ENCODE results near the gene E4F1. TPM values are rescaled to one million over a fixed set of nuclear protein-coding genes. Genes with fewer than 3 reads are reported as not detected.

The E4F1 gene
- total RNA-seq, 2 experiments from 2014 or later = 31.8 to 33.8 TPM

- Mint-ChIP-seq H3K27ac (no peak overlapping the region), H3K4me3 (peak overlapping the region; percentile 75), H3K27me3 (peaks cover 27% of the 10 kb centered on the region), H3K36me3 (ENCODE audit: low read depth) (no peaks in the 10 kb centered on the region), H3K4me1 (ENCODE audit: low read depth) (peaks cover 10% of the 10 kb centered on the region), H3K9me3 (no peaks in the 10 kb centered on the region)
- peak; percentile 15 for ATAC-seq (ENCODE audit: poor library complexity)
- H3K27me3 ChIP-seq (ENCODE audit: control insufficient read depth in 1 of 2, insufficient read depth in 2 of 2, low read length in 2 of 2) = peaks cover 31% of the 10 kb centered on the region in 2 experiments
- CTCF ChIA-PET = interaction anchor here (0.9 to 2.0 kb wide), 10 partner anchors 9 to 305 kb away, joined by 3 to 17 read pairs (median 3); partner anchors contain the start of genes ABCA3, ECI1 and MLST8
- no peaks in the 10 kb centered on the region for H3K36me3 ChIP-seq (ENCODE audit: insufficient read depth, low read length)
- intact Hi-C loops (cut with DNase I, micrococcal nuclease) = loop anchor here (1.0 to 10.0 kb wide), 5 partner anchors 57 to 306 kb away; partner anchors contain the start of gene CCNF (in 1 of the 2)
- peaks cover 0 to 16% of the 10 kb centered on the region in 2 experiments for H3K9me3 ChIP-seq (ENCODE audit: control insufficient read depth in 1 of 2, insufficient read depth in 1 of 2, low read length in 2 of 2)
- H3K27ac ChIP-seq (ENCODE audit: low read depth in 1 of 2, low read length in 2 of 2) = no peak overlapping the region
- TF ChIP-seq, protein P1, sequence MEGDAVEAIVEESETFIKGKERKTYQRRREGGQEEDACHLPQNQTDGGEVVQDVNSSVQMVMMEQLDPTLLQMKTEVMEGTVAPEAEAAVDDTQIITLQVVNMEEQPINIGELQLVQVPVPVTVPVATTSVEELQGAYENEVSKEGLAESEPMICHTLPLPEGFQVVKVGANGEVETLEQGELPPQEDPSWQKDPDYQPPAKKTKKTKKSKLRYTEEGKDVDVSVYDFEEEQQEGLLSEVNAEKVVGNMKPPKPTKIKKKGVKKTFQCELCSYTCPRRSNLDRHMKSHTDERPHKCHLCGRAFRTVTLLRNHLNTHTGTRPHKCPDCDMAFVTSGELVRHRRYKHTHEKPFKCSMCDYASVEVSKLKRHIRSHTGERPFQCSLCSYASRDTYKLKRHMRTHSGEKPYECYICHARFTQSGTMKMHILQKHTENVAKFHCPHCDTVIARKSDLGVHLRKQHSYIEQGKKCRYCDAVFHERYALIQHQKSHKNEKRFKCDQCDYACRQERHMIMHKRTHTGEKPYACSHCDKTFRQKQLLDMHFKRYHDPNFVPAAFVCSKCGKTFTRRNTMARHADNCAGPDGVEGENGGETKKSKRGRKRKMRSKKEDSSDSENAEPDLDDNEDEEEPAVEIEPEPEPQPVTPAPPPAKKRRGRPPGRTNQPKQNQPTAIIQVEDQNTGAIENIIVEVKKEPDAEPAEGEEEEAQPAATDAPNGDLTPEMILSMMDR (IDR thresholded peaks at IDR 0.05) = no peak
- POLR2A ChIA-PET = interaction anchor here (1.0 to 2.4 kb wide), 5 partner anchors 19 to 319 kb away, joined by 4 to 11 read pairs (median 9); partner anchors contain the start of genes ATP6V0C, ECI1, PGP and TRAF7
- no peak overlapping the region for H3K4me3 ChIP-seq (ENCODE audit: low read length)
- peaks cover 20% of the 10 kb centered on the region for H3K4me1 ChIP-seq (ENCODE audit: insufficient read depth, low read length)
- DNase-seq = peak in 1 of 14 experiments; percentile 25
These were observed 27.8 kb upstream of the E4F1 start for GRCh38 chr16:2195322-2196161.

DNA sequence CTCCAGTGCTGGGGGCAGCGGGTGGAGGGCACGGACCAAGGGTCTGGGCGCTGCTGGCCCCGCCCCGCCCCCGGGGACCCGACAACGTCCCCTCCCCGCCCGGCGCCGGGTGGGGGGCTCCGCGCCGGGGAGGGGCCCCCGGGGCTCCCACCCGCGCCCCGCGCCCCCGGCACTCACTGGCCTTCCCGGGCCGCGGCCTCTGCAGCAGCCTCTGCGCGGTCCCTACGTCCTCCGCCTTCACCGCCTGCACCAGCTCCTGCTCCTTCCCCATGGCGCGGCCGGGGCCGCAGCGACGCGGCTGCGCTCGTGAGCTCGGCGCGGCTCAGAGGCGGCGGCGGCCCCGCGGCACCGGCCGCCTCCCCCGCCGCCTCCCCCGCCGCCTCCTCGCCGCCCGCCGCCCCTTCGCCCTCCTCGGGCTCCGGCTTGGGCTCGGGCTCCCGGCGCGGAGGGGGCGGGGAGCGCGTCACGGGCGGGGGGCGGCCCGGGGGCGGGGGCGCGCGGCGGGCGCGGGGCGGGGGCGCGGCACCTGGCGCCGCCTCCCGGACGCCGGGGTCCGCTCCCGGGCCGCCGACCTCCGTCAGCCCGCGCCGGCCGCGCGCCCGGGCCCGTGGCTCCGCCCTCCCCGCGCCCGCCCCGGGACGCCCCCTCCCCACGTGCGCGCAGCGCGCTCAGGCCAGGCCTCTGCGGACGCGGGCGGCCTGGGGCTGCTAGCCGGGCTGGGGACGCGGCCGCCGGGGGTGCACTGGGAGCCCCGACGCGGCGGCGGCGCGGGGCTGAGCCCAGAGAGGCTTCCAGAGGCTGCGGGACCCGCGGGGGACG is 27.0 kb upstream of the E4F1 start, which contains the start of gene CASKIN1:
TSS of gene CASKIN1 (minus strand) at position 444 of the 819 bp plus-strand sequence. CDS start at position 271, 173 bp downstream.
- Mint-ChIP-seq H3K4me1 (ENCODE audit: low read depth) (peaks cover 10% of the 10 kb centered on the region), H3K36me3 (ENCODE audit: low read depth) (no peaks in the 10 kb centered on the region), H3K9me3 (no peaks in the 10 kb centered on the region), H3K4me3 (peak within 1 kb of the TSS; percentile 30), H3K27me3 (peaks cover 27% of the 10 kb centered on the region), H3K27ac (no peak within 1 kb of the TSS)
- no peak within 1 kb of the TSS for H3K27ac ChIP-seq (ENCODE audit: low read depth in 1 of 2, low read length in 2 of 2)
- TF ChIP-seq, protein P1 (IDR thresholded peaks at IDR 0.05) = no peak
- DNase-seq (peak in 3 of 14 experiments; percentile 21 to 61 (median 58)), ATAC-seq (ENCODE audit: poor library complexity) (peak; percentile 50)
- intact Hi-C loops (cut with DNase I, micrococcal nuclease) = loop anchor here in 1 of 2 experiments (5.0 to 10.0 kb wide), 3 partner anchors 138 to 291 kb away; partner anchors contain the start of gene CCNF
- H3K4me1 ChIP-seq (ENCODE audit: insufficient read depth, low read length) = peaks cover 20% of the 10 kb centered on the region
- H3K36me3 ChIP-seq (ENCODE audit: insufficient read depth, low read length) = no peaks in the 10 kb centered on the region
- ChIA-PET CTCF (no interaction called here), POLR2A (interaction anchor here (0.7 to 2.4 kb wide), 2 partner anchors 18 kb away, joined by 3 to 11 read pairs; partner anchors contain the start of gene PGP)
- peaks cover 0 to 16% of the 10 kb centered on the region in 2 experiments for H3K9me3 ChIP-seq (ENCODE audit: control insufficient read depth in 1 of 2, insufficient read depth in 1 of 2, low read length in 2 of 2)
- H3K27me3 ChIP-seq (ENCODE audit: control insufficient read depth in 1 of 2, insufficient read depth in 2 of 2, low read length in 2 of 2) = peaks cover 31% of the 10 kb centered on the region in 2 experiments
- H3K4me3 ChIP-seq (ENCODE audit: low read length) = no peak within 1 kb of the TSS

- Mint-ChIP-seq H3K4me3 (peak overlapping the region; percentile 30), H3K36me3 (ENCODE audit: low read depth) (no peaks in the 10 kb centered on the region), H3K4me1 (ENCODE audit: low read depth) (peaks cover 10% of the 10 kb centered on the region), H3K27ac (no peak overlapping the region), H3K9me3 (no peaks in the 10 kb centered on the region), H3K27me3 (peaks cover 27% of the 10 kb centered on the region)
- H3K4me3 ChIP-seq (ENCODE audit: low read length) = no peak overlapping the region
- CTCF ChIA-PET = no interaction called here
- no peak overlapping the region for H3K27ac ChIP-seq (ENCODE audit: low read depth in 1 of 2, low read length in 2 of 2)
- ATAC-seq (ENCODE audit: poor library complexity) (no peak), DNase-seq (no peak)
- H3K36me3 ChIP-seq (ENCODE audit: insufficient read depth, low read length) = no peaks in the 10 kb centered on the region
- H3K27me3 ChIP-seq (ENCODE audit: control insufficient read depth in 1 of 2, insufficient read depth in 2 of 2, low read length in 2 of 2) = peaks cover 31% of the 10 kb centered on the region in 2 experiments
- peaks cover 0 to 16% of the 10 kb centered on the region in 2 experiments for H3K9me3 ChIP-seq (ENCODE audit: control insufficient read depth in 1 of 2, insufficient read depth in 1 of 2, low read length in 2 of 2)
- POLR2A ChIA-PET = interaction anchor here (0.7 kb wide), 1 partner anchor 18 kb away, joined by 3 read pairs; the partner anchor contains the start of gene PGP
- TF ChIP-seq, protein P1 (IDR thresholded peaks at IDR 0.05) = no peak
- peaks cover 20% of the 10 kb centered on the region for H3K4me1 ChIP-seq (ENCODE audit: insufficient read depth, low read length)
- intact Hi-C loops (cut with DNase I, micrococcal nuclease) = loop anchor here in 1 of 2 experiments (5.0 to 10.0 kb wide), 3 partner anchors 138 to 290 kb away; partner anchors contain the start of gene CCNF
These were observed 26.3 kb upstream of the E4F1 start for GRCh38 chr16:2196981-2197511.
